ENCODE data around the gene RNASET2. TPM values are rescaled to one million over a fixed set of nuclear protein-coding genes. Genes with fewer than 3 reads are reported as not detected.
"Not testable (repeated sequence)": the region's sequence is repeated elsewhere in the genome, so short reads cannot be mapped to it uniquely, and the experiment has no call there.

Gene RNASET2
- polyA plus RNA-seq, 1 donor, result 70.2 TPM

GRCh38 chr6:166927935-166928643, 28.3 kb downstream of the RNASET2 start:
- H3K4me1 ChIP-seq (ENCODE audit: control insufficient read depth, insufficient read depth, low read length), result no peaks in the 10 kb centered on the region
- WGBS (ENCODE audit: insufficient coverage, low lambda C conversion rate), result 83% methylated on average over 7 of the region's 13 CpGs
- no peaks in the 10 kb centered on the region for H3K9me3 ChIP-seq (ENCODE audit: control insufficient read depth, low read depth, low read length)
- no peak for DNase-seq
- no peak overlapping the region for H3K27ac ChIP-seq (ENCODE audit: low read length)
- H3K27me3 ChIP-seq (ENCODE audit: control insufficient read depth, insufficient read depth, low read length), result no peaks in the 10 kb centered on the region
- no peak overlapping the region for H3K4me3 ChIP-seq (ENCODE audit: low read length)
- H3K36me3 ChIP-seq (ENCODE audit: control insufficient read depth, insufficient read depth, low read length), result peaks cover 22% of the 10 kb centered on the region

GRCh38 chr6:166927240-166927934, 29.0 kb downstream of the RNASET2 start:
- Histone ChIP-seq H3K27me3 (ENCODE audit: control insufficient read depth, insufficient read depth, low read length) (no peaks in the 10 kb centered on the region), H3K36me3 (ENCODE audit: control insufficient read depth, insufficient read depth, low read length) (peaks cover 17% of the 10 kb centered on the region), H3K9me3 (ENCODE audit: control insufficient read depth, low read depth, low read length) (no peaks in the 10 kb centered on the region), H3K27ac (ENCODE audit: low read length) (no peak overlapping the region), H3K4me1 (ENCODE audit: control insufficient read depth, insufficient read depth, low read length) (no peaks in the 10 kb centered on the region), H3K4me3 (ENCODE audit: low read length) (no peak overlapping the region)
- 40% methylated on average over 1 of the region's 12 CpGs for WGBS (ENCODE audit: insufficient coverage, low lambda C conversion rate)
- DNase-seq, result no peak

DNA sequence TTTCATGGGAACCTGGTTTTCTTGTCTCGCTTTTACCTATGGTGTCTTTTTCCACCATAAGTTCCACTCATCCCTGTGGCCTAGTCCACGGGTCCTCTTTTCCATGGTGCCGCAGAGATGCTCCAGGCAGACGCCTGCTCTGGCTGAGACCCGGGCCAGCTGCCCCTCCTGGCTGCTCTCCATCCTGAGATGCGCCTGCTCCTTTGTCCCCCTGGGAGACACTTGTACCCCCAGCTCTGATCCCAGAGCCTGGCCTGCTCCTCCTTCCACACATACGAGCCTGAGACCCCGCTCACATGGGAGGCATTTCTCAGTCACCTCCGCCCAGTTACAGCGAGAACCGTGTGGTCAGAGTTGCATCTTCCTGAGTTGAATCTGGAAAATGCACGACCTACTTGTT, 29.6 kb downstream of the RNASET2 start:
- WGBS (ENCODE audit: insufficient coverage, low lambda C conversion rate), result no CpG with 5 or more reads among the region's 12 CpGs
- DNase-seq, result no peak
- H3K36me3 ChIP-seq (ENCODE audit: control insufficient read depth, insufficient read depth, low read length), result peaks cover 16% of the 10 kb centered on the region
- no peaks in the 10 kb centered on the region for H3K27me3 ChIP-seq (ENCODE audit: control insufficient read depth, insufficient read depth, low read length)
- no peak overlapping the region for H3K27ac ChIP-seq (ENCODE audit: low read length)
- H3K9me3 ChIP-seq (ENCODE audit: control insufficient read depth, low read depth, low read length), result no peaks in the 10 kb centered on the region
- H3K4me1 ChIP-seq (ENCODE audit: control insufficient read depth, insufficient read depth, low read length), result no peaks in the 10 kb centered on the region
- no peak overlapping the region for H3K4me3 ChIP-seq (ENCODE audit: low read length)

DNA sequence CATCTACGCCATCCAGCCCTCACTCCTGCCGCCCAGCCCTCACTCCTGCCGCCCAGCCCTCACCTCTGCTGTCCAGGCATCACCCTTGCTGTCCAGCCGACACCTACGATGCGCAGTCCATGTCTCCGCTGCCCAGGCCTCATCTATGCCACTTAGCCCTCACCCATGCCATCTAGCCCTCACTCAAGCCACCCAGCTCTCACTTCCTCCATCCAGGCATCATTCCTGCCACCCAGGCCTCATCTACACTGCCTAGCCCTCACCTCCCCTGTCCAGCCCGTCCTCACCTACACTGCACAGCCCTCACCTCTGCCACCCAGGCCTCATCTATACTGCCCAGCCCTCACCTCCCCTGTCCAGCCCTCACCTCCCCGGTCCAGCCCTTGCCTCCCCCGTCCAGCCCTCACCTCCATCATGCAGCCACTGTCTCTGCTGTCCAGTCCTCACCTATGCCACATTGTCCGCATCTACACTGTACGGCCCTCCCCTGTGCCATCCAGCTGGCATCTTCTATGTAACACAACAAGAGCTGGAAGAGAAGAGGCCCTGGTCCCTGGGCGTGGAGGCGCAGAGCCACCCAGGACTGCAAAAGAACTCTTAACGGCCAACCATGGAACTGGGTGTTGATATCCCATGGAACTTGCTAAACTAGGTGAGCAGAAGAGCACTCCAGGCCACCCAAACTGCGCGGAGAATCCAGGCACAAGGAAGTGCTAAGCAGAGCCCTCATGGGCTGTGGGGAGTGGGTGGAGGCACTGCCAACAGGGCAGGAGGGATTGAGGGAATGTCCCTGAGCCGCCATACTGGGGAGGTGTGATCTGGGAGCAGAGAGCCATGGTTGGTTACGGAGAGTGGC, 31.0 kb downstream of the RNASET2 start:
- WGBS (ENCODE audit: insufficient coverage, low lambda C conversion rate), result no CpG with 5 or more reads among the region's 19 CpGs
- no peak overlapping the region for H3K27ac ChIP-seq (ENCODE audit: low read length)
- no peaks in the 10 kb centered on the region for H3K27me3 ChIP-seq (ENCODE audit: control insufficient read depth, insufficient read depth, low read length)
- H3K4me3 ChIP-seq (ENCODE audit: low read length), result no peak overlapping the region
- H3K9me3 ChIP-seq (ENCODE audit: control insufficient read depth, low read depth, low read length), result no peaks in the 10 kb centered on the region
- DNase-seq, result no peak
- H3K36me3 ChIP-seq (ENCODE audit: control insufficient read depth, insufficient read depth, low read length), result peaks cover 12% of the 10 kb centered on the region
- H3K4me1 ChIP-seq (ENCODE audit: control insufficient read depth, insufficient read depth, low read length), result no peaks in the 10 kb centered on the region

DNA sequence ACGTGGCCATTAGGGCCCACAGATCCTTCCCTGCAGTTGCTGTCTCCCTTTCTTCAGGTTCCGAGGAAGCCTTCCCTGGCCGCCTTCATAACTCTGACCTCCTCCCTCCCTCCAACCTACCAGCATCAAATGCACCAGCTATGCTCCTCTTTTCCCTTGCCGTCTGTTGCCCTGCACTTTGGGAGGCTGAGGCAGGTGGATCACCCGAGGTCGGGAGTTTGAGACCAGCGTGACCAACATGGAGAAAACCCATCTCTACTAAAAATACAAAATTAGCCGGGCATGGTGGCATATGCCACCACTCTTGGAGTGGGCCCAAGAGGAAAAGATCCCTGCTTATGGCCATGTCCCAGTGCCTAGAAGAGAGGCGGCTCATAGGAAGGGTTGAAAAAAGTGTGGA, 31.8 kb downstream of the RNASET2 start:
- Histone ChIP-seq H3K4me1 (ENCODE audit: control insufficient read depth, insufficient read depth, low read length) (no peaks in the 10 kb centered on the region), H3K36me3 (ENCODE audit: control insufficient read depth, insufficient read depth, low read length) (peaks cover 11% of the 10 kb centered on the region), H3K4me3 (ENCODE audit: low read length) (no peak overlapping the region), H3K9me3 (ENCODE audit: control insufficient read depth, low read depth, low read length) (no peaks in the 10 kb centered on the region), H3K27ac (ENCODE audit: low read length) (no peak overlapping the region), H3K27me3 (ENCODE audit: control insufficient read depth, insufficient read depth, low read length) (no peaks in the 10 kb centered on the region)
- no CpG with 5 or more reads among the region's 9 CpGs for WGBS (ENCODE audit: insufficient coverage, low lambda C conversion rate)
- DNase-seq, result no peak

- no peak for DNase-seq
- no peak overlapping the region for H3K4me3 ChIP-seq (ENCODE audit: low read length)
- H3K4me1 ChIP-seq (ENCODE audit: control insufficient read depth, insufficient read depth, low read length), result no peaks in the 10 kb centered on the region
- H3K9me3 ChIP-seq (ENCODE audit: control insufficient read depth, low read depth, low read length), result peaks cover 3% of the 10 kb centered on the region
- H3K36me3 ChIP-seq (ENCODE audit: control insufficient read depth, insufficient read depth, low read length), result no peaks in the 10 kb centered on the region
- WGBS (ENCODE audit: insufficient coverage, low lambda C conversion rate), result 100% methylated on average over 1 of the region's 7 CpGs
- H3K27ac ChIP-seq (ENCODE audit: low read length), result no peak overlapping the region
- no peaks in the 10 kb centered on the region for H3K27me3 ChIP-seq (ENCODE audit: control insufficient read depth, insufficient read depth, low read length)
These were observed 33.4 kb downstream of the RNASET2 start for GRCh38 chr6:166922937-166923336.

DNA sequence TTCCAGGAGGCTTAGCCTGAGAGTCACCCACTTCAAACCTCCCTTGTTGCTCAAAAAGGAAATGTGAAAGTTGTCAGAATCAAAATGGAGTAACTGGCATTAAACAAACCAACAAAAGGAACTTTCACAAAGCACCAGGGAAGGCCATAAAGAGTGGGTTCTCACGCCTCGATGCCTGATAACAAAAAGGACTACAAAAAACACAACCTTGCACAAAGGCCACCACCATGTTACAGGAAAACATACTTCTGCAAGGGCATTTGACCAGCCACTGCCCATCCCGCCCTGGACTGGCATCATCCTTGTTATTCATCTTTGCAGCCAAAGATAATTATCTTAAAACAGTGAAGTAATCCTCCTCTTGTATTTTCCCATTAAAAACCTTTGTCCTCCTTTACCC, 34.8 kb downstream of the RNASET2 start:
- Histone ChIP-seq H3K4me1 (ENCODE audit: control insufficient read depth, insufficient read depth, low read length) (no peaks in the 10 kb centered on the region), H3K4me3 (ENCODE audit: low read length) (no peak overlapping the region), H3K9me3 (ENCODE audit: control insufficient read depth, low read depth, low read length) (peaks cover 9% of the 10 kb centered on the region), H3K27me3 (ENCODE audit: control insufficient read depth, insufficient read depth, low read length) (no peaks in the 10 kb centered on the region), H3K36me3 (ENCODE audit: control insufficient read depth, insufficient read depth, low read length) (no peaks in the 10 kb centered on the region), H3K27ac (ENCODE audit: low read length) (no peak overlapping the region)
- no peak for DNase-seq
- WGBS (ENCODE audit: insufficient coverage, low lambda C conversion rate), result no CpG with 5 or more reads among the region's 3 CpGs

GRCh38 chr6:166916824-166917223, 39.5 kb downstream of the RNASET2 start:
- no peaks in the 10 kb centered on the region for H3K4me1 ChIP-seq (ENCODE audit: control insufficient read depth, insufficient read depth, low read length)
- no peaks in the 10 kb centered on the region for H3K36me3 ChIP-seq (ENCODE audit: control insufficient read depth, insufficient read depth, low read length)
- whole genome bisulfite sequencing (ENCODE audit: insufficient coverage, low lambda C conversion rate), result 70% methylated on average over 2 of the region's 2 CpGs

DNA sequence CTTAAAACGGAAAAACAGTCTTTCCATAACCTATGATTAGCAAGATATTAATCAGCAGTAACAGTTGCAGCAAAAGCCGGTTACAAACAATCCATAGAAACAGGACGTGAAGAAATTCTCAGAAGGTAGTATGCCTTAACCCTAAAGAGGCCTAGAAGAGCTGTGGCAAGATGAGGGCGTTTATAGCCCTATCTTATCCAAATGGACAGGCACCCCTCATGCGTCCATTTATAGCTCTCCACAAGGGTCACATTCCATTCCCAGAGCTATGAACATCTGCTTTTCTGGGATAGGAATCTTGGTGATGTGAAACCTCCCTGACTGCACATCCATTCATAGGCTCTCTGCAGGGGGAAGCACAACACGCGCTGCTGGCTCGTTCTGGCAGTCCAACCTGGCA, 40.9 kb downstream of the RNASET2 start:
- no CpG with 5 or more reads among the region's 8 CpGs for WGBS (ENCODE audit: insufficient coverage, low lambda C conversion rate)
- not testable (repeated sequence) for H3K36me3 ChIP-seq (ENCODE audit: control insufficient read depth, insufficient read depth, low read length); H3K27me3 ChIP-seq (ENCODE audit: control insufficient read depth, insufficient read depth, low read length); H3K4me3 ChIP-seq (ENCODE audit: low read length); DNase-seq; H3K27ac ChIP-seq (ENCODE audit: low read length); H3K4me1 ChIP-seq (ENCODE audit: control insufficient read depth, insufficient read depth, low read length); H3K9me3 ChIP-seq (ENCODE audit: control insufficient read depth, low read depth, low read length)

More at GRCh38 chr6:166916824-166917223, 39.5 kb downstream of the RNASET2 start:
- peaks cover 9% of the 10 kb centered on the region for H3K9me3 ChIP-seq (ENCODE audit: control insufficient read depth, low read depth, low read length)
- H3K27ac ChIP-seq (ENCODE audit: low read length), result no peak overlapping the region
- no peaks in the 10 kb centered on the region for H3K27me3 ChIP-seq (ENCODE audit: control insufficient read depth, insufficient read depth, low read length)
- DNase-seq, result no peak
- no peak overlapping the region for H3K4me3 ChIP-seq (ENCODE audit: low read length)

DNA sequence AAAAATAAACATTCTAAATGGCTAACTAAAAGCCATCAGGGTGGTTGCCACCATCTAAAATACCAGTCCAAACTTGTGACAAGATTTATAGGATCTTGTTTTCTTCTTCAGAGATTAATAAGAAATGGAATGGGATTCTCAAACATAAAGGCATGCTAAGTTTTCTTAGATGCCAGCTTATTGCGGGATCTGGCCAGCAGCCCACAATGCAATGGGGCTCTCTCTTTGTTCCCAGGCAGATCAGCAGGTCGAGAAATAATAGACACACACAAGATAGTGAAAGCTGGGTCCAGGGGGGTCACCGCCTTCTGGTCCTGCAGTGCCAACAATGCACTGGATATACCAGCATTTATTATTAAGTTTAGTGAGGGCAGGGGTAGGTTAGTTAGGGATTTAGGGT, 41.4 kb downstream of the RNASET2 start:
- not testable (repeated sequence) for DNase-seq; H3K27ac ChIP-seq (ENCODE audit: low read length); H3K36me3 ChIP-seq (ENCODE audit: control insufficient read depth, insufficient read depth, low read length); H3K9me3 ChIP-seq (ENCODE audit: control insufficient read depth, low read depth, low read length); H3K4me3 ChIP-seq (ENCODE audit: low read length); H3K4me1 ChIP-seq (ENCODE audit: control insufficient read depth, insufficient read depth, low read length); H3K27me3 ChIP-seq (ENCODE audit: control insufficient read depth, insufficient read depth, low read length)
- no CpG with 5 or more reads among the region's 3 CpGs for WGBS (ENCODE audit: insufficient coverage, low lambda C conversion rate)
